HK-2 (cell line): ENCODE data around the gene NKX6-1.

Source experiments
- DNase-seq: peaks from one replicate; pipeline ENCODE4 v3.0.0-alpha.2; 2018; ENCODE audit not compliant: unreplicated experiment

Gene NKX6-1

GRCh38 chr4:84498935-84499623, at the start of gene NKX6-1:
Gene NKX6-1, minus strand, starts transcription at chr4:84499292. Its CDS starts 1,064 bp downstream, at chr4:84498228.
- DNase-seq, result peak; percentile 92

GRCh38 chr4:84547211-84547610, 48.1 kb upstream of the NKX6-1 start:
- no peak for DNase-seq

GRCh38 chr4:84545093-84545492, 46.0 kb upstream of the NKX6-1 start:
- DNase-seq, result no peak

GRCh38 chr4:84535901-84536300, 36.8 kb upstream of the NKX6-1 start:
- no peak for DNase-seq

- DNase-seq, result no peak
Observed at GRCh38 chr4:84531689-84532088, 32.6 kb upstream of the NKX6-1 start.

GRCh38 chr4:84530871-84531270, 31.8 kb upstream of the NKX6-1 start:
- no peak for DNase-seq

GRCh38 chr4:84530454-84530853, 31.4 kb upstream of the NKX6-1 start:
- no peak for DNase-seq

GRCh38 chr4:84529169-84529751, 30.2 kb upstream of the NKX6-1 start:
- DNase-seq, result no peak

- DNase-seq, result no peak
Observed at GRCh38 chr4:84527391-84527790, 28.3 kb upstream of the NKX6-1 start.

GRCh38 chr4:84515075-84515474, 16.0 kb upstream of the NKX6-1 start:
- DNase-seq, result no peak

- DNase-seq, result no peak
Observed at GRCh38 chr4:84512277-84512676, 13.2 kb upstream of the NKX6-1 start.

- no peak for DNase-seq
Observed at GRCh38 chr4:84511703-84512102, 12.6 kb upstream of the NKX6-1 start.

GRCh38 chr4:84507941-84508340, 8.8 kb upstream of the NKX6-1 start:
- no peak for DNase-seq

- DNase-seq, result no peak
Observed at GRCh38 chr4:84504821-84505220, 5.7 kb upstream of the NKX6-1 start.

- peak; percentile 24 for DNase-seq
Observed at GRCh38 chr4:84503495-84504437, 4.7 kb upstream of the NKX6-1 start.

- no peak for DNase-seq
Observed at GRCh38 chr4:84502955-84503373, 3.9 kb upstream of the NKX6-1 start.

- no peak for DNase-seq
Observed at GRCh38 chr4:84502333-84502954, 3.4 kb upstream of the NKX6-1 start.

GRCh38 chr4:84501721-84502267, 2.7 kb upstream of the NKX6-1 start:
- no peak for DNase-seq

- DNase-seq, result no peak
Observed at GRCh38 chr4:84501202-84501503, 2.1 kb upstream of the NKX6-1 start.

GRCh38 chr4:84500386-84501201, 1.5 kb upstream of the NKX6-1 start:
- DNase-seq, result no peak

- DNase-seq, result no peak
Observed at GRCh38 chr4:84499624-84499982, 511 bp upstream of the NKX6-1 start.
